GM12878 (cell line): ENCODE results near the gene CHKA. TPM values are rescaled to one million over a fixed set of nuclear protein-coding genes. Genes with fewer than 3 reads are reported as not detected.

Source experiments
- ATAC-seq: fragments of 200-7000 bp; cut with Tn5 transposase; 3 replicates; pipeline ENCODE4 v1.9.1; 2020; ENCODE audit warnings: mild to moderate bottlenecking, moderate library complexity
- BruUV-seq: library from RNA; stranded (reverse); fragments of 400-500 nt; replicated peaks from 2 replicates; lab custom pipeline; 2021; lab: Mats Ljungman, UMichigan
- CTCF ChIA-PET: fragments of 300-600 bp; sonication (Branson Sonifier 250); formaldehyde crosslinking; extraction: SDS; loops from one replicate; lab custom pipeline; 2021; ENCODE audit warnings: inconsistent platforms; lab: Yijun Ruan, JAX
- POLR2A ChIA-PET: fragments of 350-600 bp; formaldehyde crosslinking; extraction: SDS; loops from one replicate; lab custom pipeline; 2021; ENCODE audit warnings: inconsistent platforms; lab: Charles Lee
- RAD21 ChIA-PET: fragments of 300-600 bp; sonication (Branson Sonifier 250); formaldehyde crosslinking; loops from one replicate; lab custom pipeline; 2023; ENCODE audit warnings: antibody characterized with exemption; ENCODE audit not compliant: unreplicated experiment; lab: Charles Lee
- SMC1A ChIA-PET: fragments of 300-600 bp; sonication (Branson Sonifier 250); formaldehyde crosslinking; loops from one replicate; lab custom pipeline; 2023; ENCODE audit not compliant: unreplicated experiment, uncharacterized antibody; lab: Charles Lee
- DNase-seq: peaks from one replicate; pipeline ENCODE4 v3.0.0-alpha.2; 2011; ENCODE audit warnings: low read depth, low spot score
- FAIRE-seq: peaks from 3 replicates; lab custom pipeline; 2011; peaks lifted over from hg19 to GRCh38; lab: Jason Lieb, UNC
- H2AFZ ChIP-seq: 2 replicates; pipeline ENCODE4 v1.6.0; 2011; ENCODE audit warnings: low read depth, low read length, control low read depth; ENCODE audit not compliant: control insufficient read depth
- H3K27ac ChIP-seq: 2 replicates; pipeline ENCODE4 v1.5.1; 2011; ENCODE audit warnings: control low read depth; ENCODE audit not compliant: control insufficient read depth, insufficient read depth
- H3K27me3 ChIP-seq, 2 experiments: replicated peaks in 1 of 2; 2 replicates each; pipeline versions ENCODE4 v1.6.0 to v1.6.1; 2011; ENCODE audit warnings: low read length in 1 of 2; ENCODE audit not compliant: control insufficient read depth in 2 of 2, insufficient read depth in 2 of 2
- H3K36me3 ChIP-seq, 2 experiments: 2 replicates each; pipeline ENCODE4 v1.5.1; 2011; ENCODE audit warnings: low read length in 1 of 2; ENCODE audit not compliant: control insufficient read depth in 2 of 2, insufficient read depth in 2 of 2
- H3K4me1 ChIP-seq: 2 replicates; pipeline ENCODE4 v1.6.1; 2011; ENCODE audit warnings: mild to moderate bottlenecking, low read length, moderate library complexity, mixed read lengths; ENCODE audit not compliant: control insufficient read depth, insufficient read depth
- H3K4me2 ChIP-seq: 2 replicates; pipeline ENCODE4 v1.6.0; 2011; ENCODE audit warnings: control low read depth; ENCODE audit not compliant: control insufficient read depth, insufficient read depth
- H3K4me3 ChIP-seq: fragments of 200-600 bp; sonication (generic); 2 replicates; pipeline ENCODE4 v1.5.1; 2016
- H3K79me2 ChIP-seq: 2 replicates; pipeline ENCODE4 v1.6.0; 2011; ENCODE audit warnings: low read length; ENCODE audit not compliant: control insufficient read depth, insufficient read depth
- H3K9ac ChIP-seq: 2 replicates; pipeline ENCODE4 v1.8.0; 2011; ENCODE audit warnings: low read length, control low read depth, mixed read lengths; ENCODE audit not compliant: control insufficient read depth, insufficient read depth
- H3K9me3 ChIP-seq: replicated peaks from 3 replicates; pipeline ENCODE4 v1.5.1; 2011; ENCODE audit warnings: mild to moderate bottlenecking, low read length; ENCODE audit not compliant: control insufficient read depth, insufficient read depth
- H4K20me1 ChIP-seq: 2 replicates; pipeline ENCODE4 v1.6.0; 2011; ENCODE audit not compliant: control insufficient read depth, insufficient read depth
- CHD1 ChIP-seq: IDR thresholded peaks from 2 replicates; pipeline ENCODE4 v1.6.1; 2012; ENCODE audit warnings: low read depth, low read length, improper control_type of control experiment
- EED ChIP-seq: sonication (generic); IDR thresholded peaks from 2 replicates; pipeline ENCODE4 v1.6.1; 2016; ENCODE audit warnings: antibody characterized with exemption, low read depth
- GABPA ChIP-seq: IDR thresholded peaks from 2 replicates; pipeline ENCODE4 v1.6.1; 2014; ENCODE audit warnings: antibody characterized with exemption, low read depth, mild to moderate bottlenecking, inconsistent platforms
- MAX ChIP-seq: IDR thresholded peaks from 2 replicates; pipeline ENCODE4 v1.6.1; 2012; ENCODE audit warnings: low read depth, low read length, improper control_type of control experiment
- PAX5 ChIP-seq: IDR thresholded peaks from 2 replicates; pipeline ENCODE4 v1.6.1; 2011; ENCODE audit warnings: low read depth, low read length, borderline replicate concordance
- POLR2AphosphoS2 ChIP-seq: IDR thresholded peaks from 2 replicates; pipeline ENCODE4 v1.6.1; 2011; ENCODE audit warnings: low read depth, mild to moderate bottlenecking, low read length, improper control_type of control experiment, moderate library complexity
- RCOR1 ChIP-seq: conservative IDR thresholded peaks from 2 replicates; pipeline ENCODE4 v1.6.1; 2012; ENCODE audit warnings: low read depth, low read length, improper control_type of control experiment
- SMAD1 ChIP-seq: fragments of 450-650 bp; IDR thresholded peaks from 2 replicates; pipeline ENCODE4 v1.6.1; 2018; ENCODE audit warnings: mild to moderate bottlenecking, low read depth; ENCODE audit not compliant: partially characterized antibody
- USF2 ChIP-seq: IDR thresholded peaks from 2 replicates; pipeline ENCODE4 v1.6.1; 2011; ENCODE audit warnings: low read depth, low read length, improper control_type of control experiment, borderline replicate concordance
- ZNF384 ChIP-seq: IDR thresholded peaks from 2 replicates; pipeline ENCODE4 v1.6.1; 2012; ENCODE audit warnings: low read depth, mild to moderate bottlenecking, low read length, improper control_type of control experiment, borderline replicate concordance
- ZNF592 ChIP-seq: fragments of 450-650 bp; IDR thresholded peaks from 2 replicates; pipeline ENCODE4 v1.6.1; 2017; ENCODE audit warnings: mild to moderate bottlenecking, moderate library complexity
- WGBS: methylation state at CpG from one replicate; pipeline ENCODE4 v1.1.6; 2016; ENCODE audit warnings: low lambda C conversion rate; ENCODE audit not compliant: insufficient replicate concordance, insufficient coverage; ENCODE audit errors: missing lambda C conversion rate; 5-methylcytosine and 5-hydroxymethylcytosine counted together
- in situ Hi-C: fragments of 300-500 bp; cut with MboI; formaldehyde crosslinking; loops from 9 replicates; pipeline ENCODE4 v1.14.3; 2018; ENCODE audit warnings: mixed read lengths
- intact Hi-C: fragments of 100-400 bp; cut with micrococcal nuclease; formaldehyde crosslinking; loops from one replicate; pipeline ENCODE4 v1.14.2; 2022; ENCODE audit not compliant: unreplicated experiment
- polyA plus RNA-seq, 11 experiments: library from polyadenylated mRNA; depleted of rRNA in 4 of 11; unstranded in 6 of 11; stranded (reverse) in 5 of 11; fragments of >200 nt; fragmentation: Nextera tagmentation in 4 of 11; fragmentation: Illumina TruSeq in 1 of 11; extraction: Ambion mirVana in 4 of 11; extraction: Trizol in 1 of 11; gene quantifications; 1 replicate in 1 of 11; 2 replicates in 10 of 11; pipeline versions ENCODE4 v1.2.1 to v1.2.3, GENCODE V29; 2011 to 2016; ENCODE audit warnings: inconsistent platforms in 2 of 11, missing spikeins in 2 of 11, low read depth in 1 of 11
- total RNA-seq, 4 experiments: library from RNA; depleted of rRNA in 3 of 4; stranded (reverse); fragments of >200 nt in 3 of 4; fragmentation: Illumina TruSeq in 1 of 4; extraction: Trizol in 1 of 4; gene quantifications; 2 replicates each; pipeline versions ENCODE4 v1.2.1 to v1.2.3, GENCODE V29; 2013 to 2021

The CHKA gene
- total and polyA plus RNA-seq, 10 of the 15 experiments (the other 5 are each of a cell fraction or from before 2014, with no cell fraction given), result 5.2 to 29.2 (median 21.2) TPM

GRCh38 chr11:68159161-68159560 is 38.0 kb upstream of the CHKA start:
- no peaks in the 10 kb centered on the region for H3K27me3 ChIP-seq
- H3K4me3 ChIP-seq, result no peak overlapping the region
- in situ Hi-C loops, result no loop called here
- ChIA-PET RAD21 (no interaction called here), SMC1A (interaction anchor here (1.5 kb wide), 1 partner anchor 10 kb away, joined by 3 read pairs; no protein-coding TSS in a partner anchor), CTCF (interaction anchor here (1.3 to 1.4 kb wide), 2 partner anchors 18 to 50 kb away, joined by 3 read pairs; no protein-coding TSS in a partner anchor), POLR2A (no interaction called here)
- H3K79me2 ChIP-seq, result no peaks in the 10 kb centered on the region
- ATAC-seq, result no peak
- no peaks in the 10 kb centered on the region for H3K9me3 ChIP-seq
- peaks cover 0 to 7% of the 10 kb centered on the region in 2 experiments; a peak in 1 of 4 replicates for H3K36me3 ChIP-seq
- no peak overlapping the region for H2AFZ ChIP-seq
- no peaks in the 10 kb centered on the region for H3K4me1 ChIP-seq
- FAIRE-seq, result no peak
- intact Hi-C loops, result no loop called here
- H3K4me2 ChIP-seq, result no peak overlapping the region
- DNase-seq, result no peak
- no TSS peak for BruUV-seq
- no peak overlapping the region for H3K9ac ChIP-seq
- no peaks in the 10 kb centered on the region for H4K20me1 ChIP-seq
- 94% methylated on average over 9 of the region's 9 CpGs for WGBS
- TF ChIP-seq USF2, result no peak
- TF ChIP-seq EED, result no peak
- TF ChIP-seq CHD1, result no peak
- no peak overlapping the region for H3K27ac ChIP-seq

- ChIA-PET RAD21 (no interaction called here), SMC1A (interaction anchor here (1.1 kb wide), 1 partner anchor 9 kb away, joined by 3 read pairs; no protein-coding TSS in a partner anchor), POLR2A (no interaction called here), CTCF (interaction anchor here (0.6 to 1.4 kb wide), 4 partner anchors 19 to 76 kb away, joined by 3 read pairs; no protein-coding TSS in a partner anchor)
- no peak overlapping the region for H3K4me3 ChIP-seq
- ATAC-seq (no peak), DNase-seq (no peak), FAIRE-seq (no peak)
- no peak overlapping the region for H3K27ac ChIP-seq
- H3K4me2 ChIP-seq, result no peak overlapping the region
- no peaks in the 10 kb centered on the region for H3K4me1 ChIP-seq
- no peaks in the 10 kb centered on the region for H3K27me3 ChIP-seq
- H4K20me1 ChIP-seq, result no peaks in the 10 kb centered on the region
- 95% methylated on average over 14 of the region's 14 CpGs for WGBS
- peaks cover 0 to 7% of the 10 kb centered on the region in 2 experiments; a peak in 1 of 4 replicates for H3K36me3 ChIP-seq
- no peak overlapping the region for H2AFZ ChIP-seq
- H3K9ac ChIP-seq, result no peak overlapping the region
- no peaks in the 10 kb centered on the region for H3K79me2 ChIP-seq
- no TSS peak for BruUV-seq
- intact Hi-C loops, result no loop called here
- in situ Hi-C loops, result no loop called here
- H3K9me3 ChIP-seq, result no peaks in the 10 kb centered on the region
- no peak for TF ChIP-seq EED
- no peak for TF ChIP-seq MAX
- no peak for TF ChIP-seq ZNF384
- TF ChIP-seq SMAD1, result no peak
- no peak for TF ChIP-seq POLR2AphosphoS2
- TF ChIP-seq ZNF592, result no peak
- TF ChIP-seq RCOR1, result no peak
- no peak for TF ChIP-seq GABPA
- TF ChIP-seq PAX5, result no peak
Observed at GRCh38 chr11:68158580-68158979, 37.4 kb upstream of the CHKA start.
